ENCODE results near the gene WNT6.

GRCh38 chr2:218877891-218878290 is 18.3 kb downstream of the WNT6 start:
- TF ChIP-seq EZH2 (IDR thresholded peaks at IDR 0.05; ENCODE audit: insufficient read depth, poor library complexity, severe bottlenecking) (no peak), EZH2phosphoT487 (IDR thresholded peaks at IDR 0.05; ENCODE audit: insufficient read depth, low read depth) (no peak)
